Left lung (tissue), 10 donors: ENCODE results near the gene DDX42. TPM values are rescaled to one million over a fixed set of nuclear protein-coding genes. Genes with fewer than 3 reads are reported as not detected.

ENCODE experiments used
- ATAC-seq: fragments of 200-7000 bp; cut with Tn5 transposase; one replicate; pipeline ENCODE4 v1.9.1; 2020; ENCODE audit warnings: moderate library complexity
- DNase-seq, 4 donors: peaks; one replicate each; pipeline ENCODE4 v3.0.0-alpha.2; 2013 to 2020
- H3K27ac ChIP-seq, 2 donors: fragments of 200-600 bp; sonication (generic) in 1 of 2; one replicate each; pipeline versions ENCODE4 v1.5.0 to v1.8.0; 2020 to 2021
- H3K27me3 ChIP-seq, 2 donors: fragments of 200-600 bp; sonication (generic) in 1 of 2; one replicate each; pipeline versions ENCODE4 v1.5.0 to v1.8.0; 2020 to 2021
- H3K36me3 ChIP-seq, 2 donors: fragments of 200-600 bp; sonication (generic) in 1 of 2; one replicate each; pipeline versions ENCODE4 v1.5.0 to v1.8.0; 2020 to 2021
- H3K4me1 ChIP-seq, 2 donors: fragments of 200-600 bp; one replicate each; pipeline ENCODE4 v1.8.0; 2021
- H3K4me3 ChIP-seq, 2 donors: fragments of 200-600 bp; sonication (generic) in 1 of 2; one replicate each; pipeline versions ENCODE4 v1.5.0 to v1.8.0; 2020 to 2021; ENCODE audit warnings: mild to moderate bottlenecking in 1 of 2
- H3K9me3 ChIP-seq, 2 donors: fragments of 200-600 bp; sonication (generic) in 1 of 2; one replicate each; pipeline versions ENCODE4 v1.5.0 to v1.8.0; 2020 to 2021
- intact Hi-C, 2 donors: fragments of 100-400 bp; cut with DNase I; formaldehyde crosslinking; loops; one replicate each; pipeline versions ENCODE4 v1.11.2 to v1.14.2; 2022
- polyA plus RNA-seq, 6 donors: library from polyadenylated mRNA; unstranded; fragments of 120-200 nt; gene quantifications; one replicate each; pipeline ENCODE4 v1.2.1, GENCODE V29; 2013; ENCODE audit not compliant: insufficient read length in 6 of 6
- total RNA-seq, 2 donors: library from RNA; stranded (reverse); fragmentation: NEBNext Ultra II Directional; extraction: Animal tissue kit (Norgen Biotek cat#: 25700); gene quantifications; one replicate each; pipeline ENCODE4 v1.2.1, GENCODE V29; 2021
- TF ChIP-seq, protein P1 (sequence below), 2 donors: fragments of 200-600 bp; sonication (generic) in 1 of 2; IDR thresholded peaks; one replicate each; pipeline versions ENCODE4 v1.5.0 to v1.8.0; 2021; ENCODE audit warnings: antibody characterized with exemption in 2 of 2
- donor health status: DM: no; HTN: yes; CAD: no.
- donor health status: DM: no; HTN: no; CAD: no.

Gene DDX42
- total and polyA plus RNA-seq, 8 donors = 79.2 to 239 (median 220) TPM

DNA sequence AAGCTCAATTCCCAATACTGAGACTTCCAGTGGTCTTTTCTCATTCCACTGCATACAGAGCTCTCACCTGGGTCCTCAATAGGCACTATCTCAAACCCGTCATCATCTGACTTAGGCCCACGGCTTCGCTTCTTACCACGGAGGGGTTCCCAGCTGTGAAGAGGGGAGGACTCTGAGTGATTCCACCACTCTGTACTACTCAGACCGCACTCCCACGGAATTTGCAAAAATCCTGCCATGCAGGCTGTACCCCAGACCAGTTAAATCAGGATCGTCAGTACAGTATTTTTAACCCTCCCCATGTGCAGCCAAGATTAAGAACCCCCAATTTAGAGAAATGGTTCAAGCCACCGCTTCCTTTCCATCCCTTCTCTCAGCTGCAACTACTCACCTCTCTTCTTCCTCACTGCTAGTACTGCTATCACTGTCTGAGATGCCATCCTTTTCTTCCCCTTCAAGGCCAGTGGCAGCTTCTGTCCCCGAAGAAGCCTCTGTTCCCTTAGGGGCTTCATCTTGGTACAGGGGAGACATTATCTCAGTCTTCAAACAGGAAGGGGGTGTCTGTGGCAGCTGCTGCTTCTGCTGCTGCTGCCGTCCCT, 47.1 kb downstream of the DDX42 start:
- H3K36me3 ChIP-seq = peaks cover 0 to 98% of the 10 kb centered on the region in 2 donors
- intact Hi-C loops = no loop called here

DNA sequence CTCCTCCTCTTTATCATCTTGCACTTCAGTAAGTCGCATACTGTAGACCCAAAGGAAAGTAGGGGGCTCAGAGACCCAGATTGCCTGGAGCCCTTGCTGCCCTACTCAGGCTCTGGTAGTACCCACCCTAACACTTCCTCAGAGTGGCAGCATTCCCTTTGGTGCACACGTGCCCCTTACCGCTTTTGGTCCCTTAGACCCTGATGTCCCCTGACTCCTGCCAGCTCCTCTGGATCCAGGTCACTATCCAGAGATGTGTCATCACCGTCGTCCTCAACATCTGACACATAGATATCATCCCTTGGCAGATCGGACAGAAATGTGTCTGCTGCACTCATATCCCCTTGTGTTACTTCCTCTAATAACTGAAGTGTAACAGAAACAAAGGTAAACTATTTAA, 47.8 kb downstream of the DDX42 start:
- no peak overlapping the region for H3K27ac ChIP-seq
- ATAC-seq (no peak), DNase-seq (no peak)
- H3K36me3 ChIP-seq = peaks cover 0 to 91% of the 10 kb centered on the region in 2 donors
- peaks cover 9 to 35% of the 10 kb centered on the region in 2 donors for H3K4me1 ChIP-seq
- H3K27me3 ChIP-seq = no peaks in the 10 kb centered on the region
- H3K9me3 ChIP-seq = no peaks in the 10 kb centered on the region
- intact Hi-C loops = no loop called here
- H3K4me3 ChIP-seq = no peak overlapping the region
- TF ChIP-seq, protein P1, sequence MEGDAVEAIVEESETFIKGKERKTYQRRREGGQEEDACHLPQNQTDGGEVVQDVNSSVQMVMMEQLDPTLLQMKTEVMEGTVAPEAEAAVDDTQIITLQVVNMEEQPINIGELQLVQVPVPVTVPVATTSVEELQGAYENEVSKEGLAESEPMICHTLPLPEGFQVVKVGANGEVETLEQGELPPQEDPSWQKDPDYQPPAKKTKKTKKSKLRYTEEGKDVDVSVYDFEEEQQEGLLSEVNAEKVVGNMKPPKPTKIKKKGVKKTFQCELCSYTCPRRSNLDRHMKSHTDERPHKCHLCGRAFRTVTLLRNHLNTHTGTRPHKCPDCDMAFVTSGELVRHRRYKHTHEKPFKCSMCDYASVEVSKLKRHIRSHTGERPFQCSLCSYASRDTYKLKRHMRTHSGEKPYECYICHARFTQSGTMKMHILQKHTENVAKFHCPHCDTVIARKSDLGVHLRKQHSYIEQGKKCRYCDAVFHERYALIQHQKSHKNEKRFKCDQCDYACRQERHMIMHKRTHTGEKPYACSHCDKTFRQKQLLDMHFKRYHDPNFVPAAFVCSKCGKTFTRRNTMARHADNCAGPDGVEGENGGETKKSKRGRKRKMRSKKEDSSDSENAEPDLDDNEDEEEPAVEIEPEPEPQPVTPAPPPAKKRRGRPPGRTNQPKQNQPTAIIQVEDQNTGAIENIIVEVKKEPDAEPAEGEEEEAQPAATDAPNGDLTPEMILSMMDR (IDR thresholded peaks at IDR 0.05) = no peak

More for the DNA sequence above, 47.1 kb downstream of the DDX42 start:
- TF ChIP-seq, protein P1 (IDR thresholded peaks at IDR 0.05) = no peak
- no peaks in the 10 kb centered on the region for H3K27me3 ChIP-seq
- ATAC-seq = no peak
- H3K27ac ChIP-seq = no peak overlapping the region
- no peak overlapping the region for H3K4me3 ChIP-seq
- H3K4me1 ChIP-seq = peaks cover 6 to 31% of the 10 kb centered on the region in 2 donors
- DNase-seq = no peak
- no peaks in the 10 kb centered on the region for H3K9me3 ChIP-seq

- Histone ChIP-seq H3K27me3 (no peaks in the 10 kb centered on the region), H3K4me3 (no peak overlapping the region), H3K27ac (no peak overlapping the region), H3K4me1 (peaks cover 9 to 35% of the 10 kb centered on the region in 2 donors), H3K9me3 (no peaks in the 10 kb centered on the region), H3K36me3 (peaks cover 0 to 83% of the 10 kb centered on the region in 2 donors)
- TF ChIP-seq, protein P1 (IDR thresholded peaks at IDR 0.05) = no peak
- intact Hi-C loops = no loop called here
- ATAC-seq = no peak
- DNase-seq = no peak
These were observed 48.6 kb downstream of the DDX42 start for GRCh38 chr17:63822537-63822936.

DNA sequence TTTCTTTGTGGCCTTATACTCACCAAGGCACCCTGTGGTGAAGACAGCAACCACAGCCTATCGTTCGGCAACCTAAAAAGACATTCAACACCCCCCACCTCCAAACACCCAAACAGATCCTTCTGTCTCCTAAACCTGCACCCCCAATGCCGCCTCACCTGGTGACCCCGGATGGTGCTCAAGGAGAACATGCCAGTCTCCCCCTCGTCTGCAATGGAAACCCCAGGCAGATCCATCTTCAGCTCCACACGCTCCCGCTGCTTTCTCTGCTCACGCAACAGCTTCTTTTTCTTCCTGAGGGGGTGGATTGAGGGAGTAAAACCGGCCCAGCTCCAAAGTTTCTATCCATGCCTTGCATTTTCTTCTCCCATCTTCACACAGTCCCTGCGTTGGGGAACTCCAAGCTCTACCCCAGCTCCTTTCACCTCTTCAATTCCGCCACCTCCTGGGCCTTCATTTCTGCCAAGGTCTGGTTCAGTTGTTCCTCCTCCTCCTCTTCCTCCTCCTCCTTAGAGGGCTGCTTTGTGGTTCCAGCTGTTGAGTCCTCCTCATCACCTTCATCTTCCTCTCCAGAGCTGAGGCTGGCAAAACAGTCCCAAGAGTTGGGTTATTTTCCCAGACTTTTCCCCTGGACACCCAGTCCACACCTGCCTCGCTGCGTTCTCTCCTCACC, 49.8 kb downstream of the DDX42 start:
- intact Hi-C loops = no loop called here

GRCh38 chr17:63824362-63824761, 50.4 kb downstream of the DDX42 start:
- Histone ChIP-seq H3K4me3 (no peak overlapping the region), H3K36me3 (peaks cover 0 to 73% of the 10 kb centered on the region in 2 donors), H3K9me3 (no peaks in the 10 kb centered on the region), H3K27me3 (no peaks in the 10 kb centered on the region), H3K4me1 (peaks cover 20 to 50% of the 10 kb centered on the region in 2 donors), H3K27ac (no peak overlapping the region)
- intact Hi-C loops = no loop called here
- DNase-seq (no peak), ATAC-seq (no peak)
- TF ChIP-seq, protein P1 (IDR thresholded peaks at IDR 0.05) = no peak

More for the DNA sequence above, 49.8 kb downstream of the DDX42 start:
- no peaks in the 10 kb centered on the region for H3K9me3 ChIP-seq
- H3K27ac ChIP-seq = no peak overlapping the region
- TF ChIP-seq, protein P1 (IDR thresholded peaks at IDR 0.05) = no peak
- ATAC-seq (no peak), DNase-seq (no peak)
- peaks cover 18 to 46% of the 10 kb centered on the region in 2 donors for H3K4me1 ChIP-seq
- H3K27me3 ChIP-seq = no peaks in the 10 kb centered on the region
- H3K36me3 ChIP-seq = peaks cover 0 to 73% of the 10 kb centered on the region in 2 donors
- H3K4me3 ChIP-seq = no peak overlapping the region
